GM19239 (cell line): ENCODE results near the gene ALK.
"Not testable (repeated sequence)": the region's sequence is repeated elsewhere in the genome, so short reads cannot be mapped to it uniquely, and the experiment has no call there.

Source experiments
- DNase-seq: peaks from one replicate; pipeline ENCODE4 v3.0.0; 2011; ENCODE audit warnings: low spot score; ENCODE audit not compliant: insufficient read length
- FAIRE-seq: peaks from 2 replicates; lab custom pipeline; 2011; peaks lifted over from hg19 to GRCh38; lab: Jason Lieb, UNC

The ALK gene

DNA sequence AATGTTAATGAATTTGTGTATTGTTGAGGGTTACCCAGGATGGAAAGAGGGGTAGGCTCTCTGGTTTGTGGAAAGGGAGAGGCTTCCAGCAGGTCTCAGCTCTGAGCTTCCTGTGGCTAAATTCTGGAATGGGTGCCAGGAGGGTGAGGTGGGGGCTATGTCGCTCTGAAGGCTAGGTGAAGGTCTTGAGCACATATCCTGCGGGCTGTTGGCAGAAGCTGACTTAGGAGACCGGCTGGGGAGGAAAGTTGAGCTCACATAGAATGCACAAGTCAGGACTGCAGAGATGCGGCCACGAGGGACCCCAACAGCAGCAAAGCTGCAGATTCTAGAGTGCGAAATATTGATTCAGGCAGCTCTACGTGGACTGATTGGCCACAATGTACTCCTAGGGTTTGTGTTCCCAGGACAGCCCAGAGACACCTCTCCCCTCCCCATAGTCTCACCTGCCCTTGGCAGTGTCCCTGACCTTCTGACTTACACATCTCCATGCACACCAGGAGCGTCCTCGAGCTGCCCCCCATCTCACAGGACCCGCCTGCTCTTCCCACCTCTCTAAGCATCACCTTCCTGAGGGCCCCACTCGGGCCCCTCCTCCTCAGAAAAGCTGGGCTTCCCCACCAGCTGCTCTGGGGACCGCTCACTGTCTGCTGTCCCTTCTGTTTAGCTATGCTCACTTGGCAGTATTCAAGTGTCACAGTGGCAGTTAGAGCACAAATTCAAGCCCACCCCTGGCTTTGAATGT, 72.6 kb downstream of the ALK start:
- FAIRE-seq, result no peak
- DNase-seq, result no peak

DNA sequence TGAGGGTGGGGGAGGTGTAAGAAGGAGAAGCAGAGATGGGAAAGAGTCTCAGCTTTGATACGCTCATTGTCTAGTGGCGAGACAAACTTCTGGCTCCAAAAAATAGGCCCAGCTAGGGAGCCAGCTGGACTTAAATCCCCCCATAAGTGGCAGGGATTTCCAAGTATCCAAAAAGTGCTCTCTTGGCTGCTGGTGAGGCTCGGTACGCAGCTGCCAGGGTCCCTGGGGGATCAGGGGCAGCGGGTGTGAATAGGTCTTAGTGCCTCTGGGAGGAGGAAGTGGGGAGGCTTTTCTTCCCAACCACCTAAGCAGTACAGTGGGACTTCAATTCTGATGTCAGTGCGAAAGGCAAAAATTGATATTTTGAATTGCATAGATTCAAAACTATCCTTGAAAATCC, 73.5 kb downstream of the ALK start:
- FAIRE-seq, result no peak
- no peak for DNase-seq

DNA sequence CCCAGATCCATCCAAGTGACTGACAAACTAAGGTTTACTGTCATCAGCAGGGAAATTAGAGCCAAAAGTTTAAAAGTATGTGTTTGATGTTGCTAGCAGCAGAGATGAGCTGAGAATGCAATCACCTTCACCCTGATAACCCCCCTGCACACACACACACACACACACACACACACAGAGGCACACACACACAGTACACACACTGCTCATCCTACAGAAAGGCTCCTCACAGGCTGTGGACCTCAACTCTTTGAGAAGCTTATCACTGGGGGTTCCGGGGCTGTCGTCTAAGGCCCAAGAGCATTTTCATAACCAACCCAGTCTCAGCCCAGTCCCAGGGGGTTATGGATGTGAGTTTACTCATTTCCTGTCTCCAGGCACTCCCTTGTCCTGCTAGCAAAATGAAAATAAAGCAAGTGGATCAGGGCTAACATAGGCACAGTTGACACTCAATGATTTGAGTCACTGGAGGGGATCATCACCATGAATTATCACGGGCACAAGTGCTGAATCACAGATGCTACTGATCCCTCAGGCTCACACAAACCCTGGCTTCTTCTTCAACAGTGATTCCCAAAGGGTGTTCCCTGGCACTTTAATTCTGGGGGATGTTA, 76.6 kb downstream of the ALK start:
- DNase-seq, result no peak

DNA sequence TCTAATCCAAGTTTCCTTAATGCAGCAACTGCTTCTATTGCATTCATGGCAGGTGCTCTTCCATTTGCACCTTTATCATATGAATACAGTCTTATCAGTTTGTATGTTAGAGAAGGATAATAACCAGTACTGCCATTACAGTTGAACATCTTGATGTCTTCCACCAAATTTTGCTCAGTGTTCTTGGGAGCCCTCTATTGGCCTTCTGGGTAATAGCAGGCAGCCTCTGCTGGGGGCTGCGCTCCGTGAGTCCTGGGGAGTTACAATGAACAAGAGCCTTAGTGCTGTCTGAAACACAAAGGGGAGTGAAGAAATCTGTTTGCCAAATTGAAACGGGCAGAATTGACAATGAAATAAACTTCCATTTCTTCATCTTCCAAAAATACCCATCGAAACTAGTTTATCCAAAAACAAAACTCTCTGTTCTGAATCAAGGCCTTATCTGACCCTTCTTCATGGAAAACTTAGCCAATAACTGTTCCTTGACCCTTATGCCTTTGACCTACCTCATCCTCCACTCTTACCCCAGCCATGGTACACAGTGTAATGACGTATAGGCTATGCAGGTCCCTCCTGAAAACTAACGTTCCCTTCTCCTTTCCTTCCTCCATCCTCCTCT, 79.9 kb downstream of the ALK start:
- DNase-seq (peak; percentile 23), FAIRE-seq (peak; percentile 84)

More for the DNA sequence above, 76.6 kb downstream of the ALK start:
- FAIRE-seq, result no peak

DNA sequence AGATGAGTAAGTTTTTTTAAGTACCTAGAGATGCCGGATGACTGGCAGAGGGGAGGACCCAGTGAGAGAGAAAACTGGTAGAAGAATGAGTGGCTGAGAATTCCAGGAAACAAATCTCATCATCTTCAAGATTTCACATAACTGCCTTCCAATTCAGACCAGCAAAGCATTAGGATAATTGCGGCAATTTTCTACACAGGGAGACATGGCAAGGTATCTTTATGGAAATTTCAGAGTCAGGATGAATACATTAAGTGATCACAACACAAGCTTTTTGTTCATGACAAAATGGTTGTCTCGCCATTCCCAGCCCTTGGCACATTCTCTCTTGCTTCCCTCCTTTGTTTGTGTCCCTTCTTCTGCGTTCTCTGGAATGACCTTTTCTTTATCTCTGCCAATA, 82.1 kb downstream of the ALK start:
- DNase-seq (no peak), FAIRE-seq (no peak)

DNA sequence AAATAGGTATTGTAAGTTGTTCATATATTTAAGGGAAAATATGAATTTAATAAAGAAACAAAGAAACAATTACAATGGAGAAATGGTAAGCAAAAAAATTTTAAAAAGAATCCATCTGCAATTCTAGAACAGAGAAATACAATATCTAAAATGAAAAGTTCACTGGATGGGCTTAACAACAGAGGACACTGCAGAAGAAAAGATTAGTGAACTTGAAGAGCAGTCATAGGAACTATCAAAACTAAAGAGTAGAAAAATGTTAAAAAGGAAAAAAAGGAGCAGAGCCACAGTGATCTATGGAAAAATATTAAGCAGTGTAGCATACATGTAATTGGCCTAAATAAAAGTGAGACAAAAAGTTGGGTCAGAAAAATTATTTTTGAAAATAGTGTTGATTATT, 83.5 kb downstream of the ALK start:
- FAIRE-seq, result no peak

DNA sequence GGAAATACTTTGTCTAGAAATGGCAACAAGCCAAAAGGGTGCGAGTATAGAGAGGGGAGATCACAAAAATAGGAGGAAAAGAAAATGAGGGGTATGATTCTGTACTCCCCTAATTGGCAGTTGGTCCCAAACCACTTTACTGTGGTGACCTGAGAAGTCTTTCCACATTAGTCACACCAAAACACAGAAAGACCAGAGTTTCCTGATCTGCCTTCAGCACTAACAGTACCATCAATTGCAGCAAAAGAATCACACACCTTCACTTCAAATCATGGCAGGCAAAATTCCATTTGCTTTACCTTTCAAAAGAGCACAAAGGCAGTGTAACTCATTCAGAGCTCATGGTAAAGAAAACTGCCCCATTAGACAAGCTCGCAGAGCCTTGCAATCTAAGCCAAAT, 86.8 kb downstream of the ALK start:
- FAIRE-seq, result no peak
- DNase-seq, result no peak

More for the DNA sequence above, 83.5 kb downstream of the ALK start:
- DNase-seq, result no peak

DNA sequence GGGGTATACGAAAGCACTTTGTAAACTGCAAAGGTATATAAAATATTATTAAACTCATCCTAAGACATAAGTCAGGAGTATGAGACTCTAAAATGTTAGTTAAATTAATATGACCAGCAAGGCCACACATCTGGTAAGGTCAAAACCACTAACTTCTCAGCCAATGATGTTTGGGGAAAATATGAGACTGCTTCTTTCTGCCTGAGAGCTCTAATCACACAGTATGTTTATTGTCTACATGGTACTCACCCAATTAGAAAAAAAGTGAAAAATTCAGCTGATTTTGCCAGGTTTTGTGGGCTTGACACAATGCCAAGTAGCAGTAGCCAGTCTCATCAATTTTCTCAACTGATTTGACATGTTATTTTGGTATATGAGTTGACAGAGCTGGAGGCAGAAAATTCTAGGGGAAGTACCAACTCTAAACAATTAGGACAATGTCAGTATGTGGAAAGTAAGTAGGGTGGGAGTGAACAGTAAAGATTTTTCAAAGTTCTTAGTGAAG, 87.3 kb downstream of the ALK start:
- no peak for FAIRE-seq
- no peak for DNase-seq

DNA sequence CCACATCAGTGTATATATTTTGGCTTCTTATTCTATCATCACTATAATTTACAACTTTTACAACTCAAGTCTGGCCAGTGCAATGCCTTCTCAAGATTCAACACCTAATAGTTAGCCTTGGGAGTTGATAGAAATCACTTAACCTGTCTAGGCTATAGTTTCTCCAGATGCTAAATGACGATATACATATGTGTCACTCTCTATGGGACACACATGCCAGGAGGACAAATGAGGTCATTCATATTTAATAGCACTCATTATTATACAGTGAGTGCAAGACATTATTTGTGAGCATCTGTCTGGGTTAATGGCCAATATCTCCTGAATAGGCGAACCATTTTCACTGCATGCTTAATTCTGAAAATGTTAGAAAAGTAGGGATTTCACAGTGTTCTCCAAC, 89.8 kb downstream of the ALK start:
- no peak for DNase-seq
- FAIRE-seq, result no peak

DNA sequence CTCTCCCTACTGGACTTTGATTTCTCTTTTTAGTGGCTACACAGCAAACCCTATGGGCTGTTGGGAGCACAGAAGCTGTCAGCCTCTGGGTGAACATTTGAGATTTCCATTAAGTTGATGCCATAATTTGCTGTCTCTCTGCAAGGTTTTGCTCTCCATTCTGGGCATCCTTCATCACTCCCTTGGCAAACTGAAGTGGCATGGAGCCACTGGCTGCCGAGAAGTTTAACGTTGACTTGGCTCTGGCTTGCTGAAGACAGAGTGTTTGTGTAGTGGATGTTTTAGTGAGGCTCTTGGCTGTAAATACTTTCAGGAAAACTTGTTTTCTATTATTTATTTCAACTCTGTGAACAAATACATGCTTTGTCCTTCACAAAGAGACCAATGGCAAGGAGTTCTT, 91.5 kb downstream of the ALK start:
- FAIRE-seq (no peak), DNase-seq (no peak)

DNA sequence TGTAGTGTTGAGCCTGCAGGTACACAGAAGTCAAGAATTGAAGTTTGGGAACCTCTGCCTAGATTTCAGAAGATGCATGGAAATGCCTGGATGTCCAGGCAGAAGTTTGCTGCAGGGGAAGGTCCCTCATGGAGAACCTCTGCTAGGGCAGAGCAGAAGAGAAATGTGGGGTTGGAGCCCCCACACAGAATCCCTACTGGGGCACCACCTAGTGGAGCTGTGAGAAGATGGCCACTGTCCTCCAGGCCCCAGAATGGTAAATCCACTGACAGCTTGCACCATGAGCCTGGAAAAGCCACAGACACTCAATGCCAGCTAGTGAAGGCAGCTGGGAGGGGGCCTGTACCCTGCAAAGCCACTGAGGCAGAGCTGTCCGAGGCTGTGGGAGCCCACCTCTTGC, 97.2 kb downstream of the ALK start:
- not testable (repeated sequence) for FAIRE-seq, DNase-seq

DNA sequence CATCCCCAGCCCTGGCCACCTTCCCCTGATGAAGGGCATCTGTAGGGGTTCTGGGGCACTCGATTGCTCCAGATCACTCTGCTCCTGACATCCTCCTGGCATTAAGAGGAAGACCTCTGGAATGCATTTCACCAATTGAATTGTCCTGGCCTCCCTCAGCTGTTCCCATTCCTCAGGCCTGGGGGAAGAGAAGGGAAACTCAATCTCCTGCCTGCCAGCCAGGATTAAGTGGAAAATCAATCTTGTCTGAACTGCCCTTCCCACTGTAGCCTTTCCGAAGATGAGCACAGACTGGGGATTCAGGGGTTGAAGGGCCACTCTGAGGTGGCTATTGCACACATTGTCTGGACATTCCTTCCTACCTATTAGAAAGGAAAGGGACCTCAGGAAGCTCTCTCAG, 99.8 kb downstream of the ALK start:
- DNase-seq (no peak), FAIRE-seq (no peak)

DNA sequence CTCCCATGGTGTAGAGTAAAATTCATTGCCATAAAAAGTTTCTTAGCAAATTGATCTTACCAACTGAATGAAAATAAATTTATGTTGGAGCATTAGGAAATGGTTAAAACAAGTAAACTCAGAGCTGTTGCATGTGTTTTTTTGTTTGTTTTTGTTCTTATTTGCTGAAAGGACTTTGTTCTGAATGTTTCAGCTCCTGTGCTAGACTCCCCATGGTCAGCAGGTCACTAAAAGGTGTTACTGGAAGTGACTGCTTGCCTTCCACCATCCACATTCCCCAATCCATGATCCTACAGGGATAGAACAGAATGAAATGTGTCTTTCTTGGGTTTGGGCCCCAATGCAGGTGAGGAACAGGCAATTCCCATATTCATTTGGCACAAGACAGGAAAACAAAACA, 101.8 kb downstream of the ALK start:
- FAIRE-seq (no peak), DNase-seq (no peak)

DNA sequence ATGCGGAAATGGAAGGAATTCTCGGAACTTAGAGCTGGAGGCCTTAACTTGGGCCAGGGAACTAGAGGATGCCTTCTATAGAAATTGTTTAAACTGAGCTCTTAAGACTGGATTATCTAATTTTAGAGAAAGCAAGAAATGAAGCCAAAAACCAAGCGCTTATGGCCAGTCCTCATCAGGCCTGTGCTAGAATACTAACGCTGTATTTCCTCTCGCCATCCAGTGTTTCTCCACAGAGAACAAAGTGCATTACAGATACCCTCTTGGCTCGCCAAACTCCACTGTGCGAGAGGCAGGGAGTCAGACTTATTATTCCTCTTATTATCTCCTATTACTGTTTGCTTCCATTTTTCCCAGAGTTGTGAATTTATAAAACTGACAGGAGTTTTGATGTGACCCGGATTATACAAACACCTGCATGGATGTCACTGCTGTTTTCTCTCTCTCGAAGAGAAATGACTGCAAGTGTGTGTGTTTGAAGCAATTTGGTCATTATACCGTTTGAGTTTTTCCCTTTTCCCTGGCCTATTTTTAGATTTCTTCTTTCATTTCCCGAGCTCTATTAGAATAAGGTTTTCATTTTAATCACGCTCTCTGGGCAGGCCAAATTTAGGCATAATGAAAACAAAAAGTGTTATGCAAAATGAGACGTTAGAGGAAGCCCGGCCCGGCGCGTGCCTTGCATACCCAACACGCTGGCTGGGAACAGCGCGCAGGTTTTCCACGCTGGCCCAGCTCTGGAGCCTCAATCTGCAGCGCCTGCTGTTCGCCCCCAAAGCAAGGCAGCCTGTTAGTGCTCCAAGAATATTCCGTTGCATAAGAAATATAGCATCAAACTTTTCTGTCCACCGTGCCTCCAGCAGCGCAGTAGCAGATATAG, 103.3 kb downstream of the ALK start:
- FAIRE-seq, result no peak
- no peak for DNase-seq

DNA sequence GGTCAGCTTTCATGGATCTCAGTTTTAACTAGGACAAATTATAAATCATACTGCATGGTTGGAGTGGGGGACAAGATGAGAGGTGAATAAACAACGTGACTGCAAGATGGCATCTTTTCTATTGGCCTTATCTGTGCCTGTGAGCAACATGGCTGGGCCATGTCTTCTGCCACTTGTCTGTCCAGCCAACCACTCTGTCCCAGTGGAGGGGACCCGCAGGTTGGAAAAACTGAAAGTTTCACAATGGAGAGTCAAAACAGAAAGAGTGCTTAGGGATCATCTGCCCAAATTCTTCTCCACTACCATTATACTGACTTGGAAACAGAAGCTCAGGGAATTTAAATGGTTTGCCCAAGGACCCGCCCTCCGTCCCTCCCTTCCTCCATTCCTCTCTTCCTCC, 104.1 kb downstream of the ALK start:
- FAIRE-seq (no peak), DNase-seq (no peak)

DNA sequence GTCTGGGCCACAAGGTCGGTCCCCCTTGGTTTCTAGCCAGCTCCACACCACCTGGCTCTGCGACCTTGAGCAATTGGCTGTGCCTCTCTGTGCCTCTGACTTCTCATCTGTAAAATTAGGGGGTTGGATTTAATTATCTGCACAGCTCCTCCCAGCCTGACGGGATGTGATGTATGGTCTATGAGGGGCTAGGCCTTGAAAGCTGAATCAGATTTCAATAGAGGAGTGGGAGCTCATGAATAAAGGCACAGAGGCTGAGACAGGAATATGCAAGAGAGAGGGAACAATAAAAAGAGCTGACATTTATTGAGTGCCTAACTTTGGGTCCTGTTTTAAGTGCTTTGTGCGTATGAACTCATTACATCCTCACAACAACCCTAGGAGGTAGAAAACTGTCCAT, 104.7 kb downstream of the ALK start:
- DNase-seq (no peak), FAIRE-seq (no peak)

DNA sequence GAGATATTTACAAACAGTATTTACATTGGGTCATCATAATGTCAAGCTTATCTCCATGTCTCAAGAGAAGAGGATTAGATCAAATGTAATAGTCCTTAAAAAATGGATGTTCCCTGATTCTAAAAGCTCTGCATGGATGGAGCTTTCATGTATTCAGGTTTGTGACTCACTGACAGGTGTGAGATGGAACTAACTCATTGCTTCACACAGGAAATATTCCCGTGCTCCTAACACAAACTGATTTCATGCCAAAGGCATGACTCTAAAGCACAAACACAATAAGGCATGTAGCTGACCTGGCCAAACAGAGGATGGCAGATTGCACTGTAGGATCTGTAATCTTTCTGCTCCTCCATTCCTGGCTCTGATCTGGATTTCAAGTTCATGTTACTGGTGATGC, 110.0 kb downstream of the ALK start:
- FAIRE-seq (no peak), DNase-seq (no peak)

DNA sequence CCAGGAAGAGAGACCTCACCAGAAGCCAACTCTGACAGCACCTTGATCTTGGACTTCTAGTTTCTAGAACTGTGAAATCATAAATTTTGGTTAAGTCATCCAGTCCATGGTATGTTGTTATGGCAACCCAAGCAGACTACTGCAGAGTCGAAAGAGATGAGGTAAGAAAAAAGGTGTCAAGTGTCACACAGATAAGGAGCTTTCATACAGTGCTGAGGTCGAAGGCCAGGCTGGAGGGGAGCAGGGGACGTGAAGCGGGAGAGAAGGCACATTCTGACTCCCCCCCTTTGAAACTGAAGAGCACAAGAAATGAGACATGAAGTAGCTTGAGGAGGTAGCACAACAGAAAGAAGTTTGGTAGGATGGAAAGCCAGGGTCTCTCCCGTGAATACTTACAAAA, 110.4 kb downstream of the ALK start:
- no peak for DNase-seq
- FAIRE-seq, result no peak

DNA sequence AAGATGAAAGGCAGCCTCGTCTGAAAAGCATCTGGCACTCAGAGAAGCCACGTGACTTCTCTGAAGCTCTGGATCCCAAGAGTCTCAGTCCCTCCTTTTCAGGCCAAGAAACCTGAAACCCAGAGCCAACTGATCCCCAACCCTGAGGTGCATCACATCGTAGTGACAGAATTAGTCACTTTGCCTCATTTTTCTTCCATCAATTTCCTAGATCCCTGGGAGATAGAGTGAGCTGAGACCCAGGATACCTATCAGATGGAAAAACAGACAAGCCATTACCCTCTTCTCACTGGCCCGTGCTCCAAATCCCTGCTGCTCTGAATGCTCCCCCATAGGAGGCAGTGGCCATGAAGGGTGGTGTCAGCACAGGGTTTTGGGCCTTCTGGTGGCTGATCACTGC, 113.1 kb downstream of the ALK start:
- DNase-seq (no peak), FAIRE-seq (no peak)

DNA sequence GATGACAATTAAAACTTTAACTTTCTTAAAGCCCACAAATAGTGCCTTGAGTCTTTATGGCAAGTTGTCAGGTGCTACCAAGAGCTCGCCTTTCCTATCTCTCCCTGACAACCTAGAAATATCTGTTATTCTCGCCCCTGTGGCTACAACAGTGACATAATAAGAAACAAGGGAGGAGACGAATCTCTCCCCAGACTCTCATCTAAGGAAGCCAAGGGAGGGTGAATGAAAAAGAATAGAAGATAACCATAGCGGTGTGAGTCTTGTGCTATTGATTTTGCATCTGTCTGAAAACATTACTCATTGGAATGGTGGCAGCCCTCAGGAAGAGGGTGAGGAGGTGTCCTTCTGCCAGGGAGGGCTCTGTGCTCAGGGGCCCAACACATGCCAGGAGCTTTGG, 114.3 kb downstream of the ALK start:
- DNase-seq, result no peak
- FAIRE-seq, result no peak

DNA sequence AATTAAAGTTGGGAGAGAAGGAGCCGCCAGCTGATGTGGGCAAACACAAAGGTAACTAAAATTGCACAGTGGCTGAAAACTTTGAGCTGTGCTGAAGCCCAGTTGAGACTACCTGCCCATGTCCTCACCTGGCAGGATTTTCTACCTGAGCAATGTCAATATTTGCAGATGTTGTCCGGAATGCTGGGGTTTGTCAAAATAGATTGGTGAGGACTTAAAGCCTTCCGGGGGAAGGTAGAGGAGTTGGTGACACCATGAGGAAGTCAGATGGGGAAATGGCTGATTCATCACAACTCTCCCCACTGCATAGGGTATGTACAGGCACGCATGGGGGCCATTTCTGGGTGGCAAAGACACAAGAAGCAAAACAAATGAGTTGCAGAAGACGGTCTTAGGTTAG, 114.9 kb downstream of the ALK start:
- DNase-seq (no peak), FAIRE-seq (no peak)
